Measurements from ENCODE around the gene MAGEH1. TPM values are rescaled to one million over a fixed set of nuclear protein-coding genes. Genes with fewer than 3 reads are reported as not detected.

Gene MAGEH1
- total and polyA plus RNA-seq, 2 donors from 2014 or later, result 23.7 to 47.3 TPM

DNA sequence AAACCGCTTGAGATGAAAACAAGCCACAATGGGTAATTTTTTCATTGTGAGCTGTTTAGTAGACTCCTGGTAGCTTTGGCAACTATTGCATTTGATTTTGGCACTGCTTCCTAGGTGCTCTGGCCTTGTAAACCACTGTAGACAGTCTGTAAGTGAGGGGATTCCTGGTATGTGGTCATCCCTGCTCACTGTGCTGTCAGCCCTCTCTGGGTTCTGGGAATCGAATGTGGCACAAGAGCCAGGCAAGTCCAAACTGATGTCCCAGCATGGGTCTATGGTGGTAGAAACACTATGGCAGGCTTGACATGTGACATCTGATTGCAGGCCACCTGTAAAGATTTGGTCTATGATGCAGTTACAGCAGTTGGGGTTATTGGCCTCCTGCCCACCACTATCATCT, 35.2 kb downstream of the MAGEH1 start:
- no peak for DNase-seq
- no peak for FAIRE-seq
- no peak for TF ChIP-seq CTCF (IDR thresholded peaks at IDR 0.05; ENCODE audit: borderline replicate concordance, extremely low read depth, insufficient read depth)
- H3K27me3 ChIP-seq (ENCODE audit: control insufficient read depth, insufficient read depth, low read length), result peaks cover 2% of the 10 kb centered on the region
- H3K9me3 ChIP-seq (ENCODE audit: control insufficient read depth in 2 of 3, insufficient read depth in 1 of 3, low read length in 3 of 3), result no peaks in the 10 kb centered on the region
- H3K4me3 ChIP-seq (ENCODE audit: low read length in 3 of 3), result no peak overlapping the region
- no peak overlapping the region for H3K27ac ChIP-seq (ENCODE audit: low read depth in 2 of 2, low read length in 2 of 2)
- no peaks in the 10 kb centered on the region for H3K4me1 ChIP-seq (ENCODE audit: control insufficient read depth in 2 of 3, insufficient read depth in 2 of 3, low read depth in 1 of 3, low read length in 3 of 3)
- no peak overlapping the region for H3K9ac ChIP-seq (ENCODE audit: low read length in 3 of 3)
- no peaks in the 10 kb centered on the region for H3K36me3 ChIP-seq (ENCODE audit: control insufficient read depth in 2 of 3, insufficient read depth in 3 of 3, low read length in 3 of 3)
- intact Hi-C loops (cut with DNase I), result no loop called here

GRCh38 chrX:55488006-55488592, 36.2 kb downstream of the MAGEH1 start:
- no peaks in the 10 kb centered on the region for H3K4me1 ChIP-seq (ENCODE audit: control insufficient read depth in 2 of 3, insufficient read depth in 2 of 3, low read depth in 1 of 3, low read length in 3 of 3)
- DNase-seq, result peak in 2 of 5 donors; percentile 61 to 74
- intact Hi-C loops (cut with DNase I), result no loop called here
- no peak for TF ChIP-seq CTCF (IDR thresholded peaks at IDR 0.05; ENCODE audit: borderline replicate concordance, extremely low read depth, insufficient read depth)
- H3K36me3 ChIP-seq (ENCODE audit: control insufficient read depth in 2 of 3, insufficient read depth in 3 of 3, low read length in 3 of 3), result no peaks in the 10 kb centered on the region
- H3K4me3 ChIP-seq (ENCODE audit: low read length in 3 of 3), result peak overlapping the region; percentile 41 to 84 (median 62)
- peaks cover 2% of the 10 kb centered on the region for H3K27me3 ChIP-seq (ENCODE audit: control insufficient read depth, insufficient read depth, low read length)
- peak overlapping the region in 2 of 3 donors; percentile 42 to 62 for H3K9ac ChIP-seq (ENCODE audit: low read length in 3 of 3)
- FAIRE-seq, result no peak
- H3K27ac ChIP-seq (ENCODE audit: low read depth in 2 of 2, low read length in 2 of 2), result peak overlapping the region; percentile 18 to 33
- no peaks in the 10 kb centered on the region for H3K9me3 ChIP-seq (ENCODE audit: control insufficient read depth in 2 of 3, insufficient read depth in 1 of 3, low read length in 3 of 3)

- TF ChIP-seq CTCF (IDR thresholded peaks at IDR 0.05; ENCODE audit: borderline replicate concordance, extremely low read depth, insufficient read depth), result peak; percentile 3
- Histone ChIP-seq H3K4me3 (ENCODE audit: low read length in 3 of 3) (peak overlapping the region; percentile 84 to 92 (median 92)), H3K9me3 (ENCODE audit: control insufficient read depth in 2 of 3, insufficient read depth in 1 of 3, low read length in 3 of 3) (no peaks in the 10 kb centered on the region), H3K27ac (ENCODE audit: low read depth in 2 of 2, low read length in 2 of 2) (peak overlapping the region; percentile 97 to 98), H3K9ac (ENCODE audit: low read length in 3 of 3) (peak overlapping the region; percentile 85 to 98 (median 89)), H3K36me3 (ENCODE audit: control insufficient read depth in 2 of 3, insufficient read depth in 3 of 3, low read length in 3 of 3) (no peaks in the 10 kb centered on the region), H3K27me3 (ENCODE audit: control insufficient read depth, insufficient read depth, low read length) (peaks cover 2% of the 10 kb centered on the region), H3K4me1 (ENCODE audit: control insufficient read depth in 2 of 3, insufficient read depth in 2 of 3, low read depth in 1 of 3, low read length in 3 of 3) (no peaks in the 10 kb centered on the region)
- DNase-seq (peak; percentile 67 to 88 (median 78)), FAIRE-seq (no peak)
- intact Hi-C loops (cut with DNase I), result no loop called here
Observed at GRCh38 chrX:55488593-55489313, 36.8 kb downstream of the MAGEH1 start.

Data from kidney (tissue), 14 donors.